Endodermal cell (in vitro differentiated cells): ENCODE results near the gene ITPRIPL2. TPM values are rescaled to one million over a fixed set of nuclear protein-coding genes. Genes with fewer than 3 reads are reported as not detected.

Source experiments
- DNase-seq: peaks from one replicate; pipeline ENCODE4 v3.0.0-alpha.2; 2017
- H3K27ac ChIP-seq: 2 replicates; pipeline ENCODE4 v1.5.1; 2013; ENCODE audit warnings: mild to moderate bottlenecking, low read depth, low read length, moderate library complexity
- H3K27me3 ChIP-seq: 2 replicates; pipeline ENCODE4 v1.6.1; 2013; ENCODE audit warnings: mild to moderate bottlenecking, low read length, moderate library complexity; ENCODE audit not compliant: insufficient read depth, control insufficient read depth, poor library complexity, severe bottlenecking
- H3K36me3 ChIP-seq: 2 replicates; pipeline ENCODE4 v1.7.0; 2013; ENCODE audit warnings: mild to moderate bottlenecking, low read length, moderate library complexity; ENCODE audit not compliant: control insufficient read depth, insufficient read depth
- H3K4me1 ChIP-seq: one replicate; pipeline ENCODE4 v1.7.0; 2013; ENCODE audit warnings: low read length; ENCODE audit not compliant: control insufficient read depth, insufficient read depth
- H3K4me3 ChIP-seq: 2 replicates; pipeline ENCODE4 v1.5.1; 2013; ENCODE audit warnings: mild to moderate bottlenecking, low read length, moderate library complexity
- H3K9ac ChIP-seq: 2 replicates; pipeline ENCODE4 v1.6.1; 2013; ENCODE audit warnings: mild to moderate bottlenecking, low read length, moderate library complexity; ENCODE audit not compliant: poor library complexity, severe bottlenecking; ENCODE audit errors: extremely low read depth
- H3K9me3 ChIP-seq: 2 replicates; pipeline ENCODE4 v1.6.1; 2013; ENCODE audit warnings: mild to moderate bottlenecking, low read length, moderate library complexity; ENCODE audit not compliant: control insufficient read depth
- H3K27ac Mint-ChIP-seq: 2 replicates; pipeline ENCODE4 v1.8.0; 2020; ENCODE audit warnings: mixed read lengths
- H3K27me3 Mint-ChIP-seq: 2 replicates; pipeline ENCODE4 v1.8.0; 2021; ENCODE audit warnings: mild to moderate bottlenecking, mixed read lengths; ENCODE audit not compliant: insufficient read depth
- H3K36me3 Mint-ChIP-seq: 2 replicates; pipeline ENCODE4 v1.8.0; 2020; ENCODE audit warnings: low read depth, mixed read lengths
- H3K4me1 Mint-ChIP-seq: 2 replicates; pipeline ENCODE4 v1.8.0; 2020; ENCODE audit warnings: mixed read lengths
- H3K4me3 Mint-ChIP-seq: 2 replicates; pipeline ENCODE4 v1.8.0; 2020; ENCODE audit warnings: mild to moderate bottlenecking, moderate library complexity, mixed read lengths
- H3K9me3 Mint-ChIP-seq: 2 replicates; pipeline ENCODE4 v1.8.0; 2020; ENCODE audit warnings: mild to moderate bottlenecking, mixed read lengths
- WGBS, 2 experiments: methylation state at CpG; one replicate each; pipeline versions ENCODE4 v1.1.5 to v1.1.7; 2013; ENCODE audit warnings: missing lambda C conversion rate in 2 of 2, mixed read lengths in 1 of 2; ENCODE audit not compliant: insufficient coverage in 1 of 2, insufficient read length in 1 of 2; 5-methylcytosine and 5-hydroxymethylcytosine counted together
- total RNA-seq, 2 donors: library from RNA; stranded (reverse); fragmentation: NEBNext Ultra II Directional in 1 of 2; extraction: Animal tissue kit (Norgen Biotek cat#: 25700) in 1 of 2; gene quantifications; 2 replicates in 1 of 2; 3 replicates in 1 of 2; pipeline ENCODE4 v1.2.1, GENCODE V29; 2021
- TF ChIP-seq, protein P1 (sequence below): fragments of 200-600 bp; sonication (generic); conservative IDR thresholded peaks from 2 replicates; pipeline ENCODE4 v1.5.0; 2021; ENCODE audit warnings: antibody characterized with exemption, mild to moderate bottlenecking

ITPRIPL2 gene
- total RNA-seq, 2 donors from 2014 or later: 13.4 to 19.3 TPM

DNA sequence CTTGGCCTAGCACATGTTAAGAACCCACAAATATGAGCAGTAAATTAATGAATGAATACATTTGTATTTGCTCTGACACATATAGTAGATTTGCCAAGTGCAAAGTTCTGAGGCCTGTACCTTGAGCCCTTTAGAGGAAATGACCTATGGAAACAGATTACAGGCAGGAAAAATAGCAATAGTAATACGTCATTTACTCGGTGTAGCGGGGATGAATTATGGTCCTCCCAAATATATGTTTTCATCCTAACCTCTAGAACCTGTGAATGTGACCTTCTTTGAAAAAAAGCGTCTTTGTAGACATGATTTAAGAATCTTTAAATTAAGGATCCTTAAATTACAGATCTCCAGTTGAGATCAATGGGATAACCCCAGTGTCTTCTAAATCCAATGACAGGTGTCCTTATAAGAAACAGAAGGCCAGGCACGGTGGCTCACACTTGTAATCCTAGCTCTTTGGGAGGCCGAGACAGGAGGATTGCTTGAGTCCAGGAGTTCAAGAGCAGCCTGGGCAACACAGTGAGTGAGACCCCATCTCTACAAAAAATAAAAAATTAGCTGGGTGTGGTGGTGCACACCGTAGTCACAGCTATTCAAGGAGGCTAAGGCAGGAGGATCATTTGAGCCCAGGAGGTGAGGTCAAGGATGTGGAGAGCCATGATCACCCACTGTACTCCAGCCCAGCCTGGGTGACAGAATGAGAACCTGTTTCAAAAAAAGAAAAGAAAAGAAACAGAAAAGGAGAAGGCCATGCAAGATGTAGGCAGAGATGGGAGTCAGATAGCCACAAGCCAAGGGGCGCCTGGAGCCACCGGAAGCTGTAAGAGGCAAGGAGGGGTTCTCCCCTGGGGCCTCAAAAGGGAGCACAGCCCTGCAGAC lies 5.1 kb upstream of the ITPRIPL2 start:
- H3K4me3 Mint-ChIP-seq: no peak overlapping the region
- H3K36me3 Mint-ChIP-seq: no peaks in the 10 kb centered on the region
- 95 to 98% methylated on average over 6 to 9 of the region's 9 CpGs for WGBS, 2 experiments
- H3K9me3 Mint-ChIP-seq: no peaks in the 10 kb centered on the region
- DNase-seq: no peak
- Histone ChIP-seq H3K27ac (no peak overlapping the region), H3K36me3 (no peaks in the 10 kb centered on the region), H3K27me3 (no peaks in the 10 kb centered on the region), H3K9me3 (no peaks in the 10 kb centered on the region), H3K4me3 (no peak overlapping the region), H3K4me1 (no peaks in the 10 kb centered on the region), H3K9ac (no peak overlapping the region)
- H3K27ac Mint-ChIP-seq: no peak overlapping the region
- H3K4me1 Mint-ChIP-seq: peaks cover 14% of the 10 kb centered on the region
- no peaks in the 10 kb centered on the region for H3K27me3 Mint-ChIP-seq
- TF ChIP-seq, protein P1, sequence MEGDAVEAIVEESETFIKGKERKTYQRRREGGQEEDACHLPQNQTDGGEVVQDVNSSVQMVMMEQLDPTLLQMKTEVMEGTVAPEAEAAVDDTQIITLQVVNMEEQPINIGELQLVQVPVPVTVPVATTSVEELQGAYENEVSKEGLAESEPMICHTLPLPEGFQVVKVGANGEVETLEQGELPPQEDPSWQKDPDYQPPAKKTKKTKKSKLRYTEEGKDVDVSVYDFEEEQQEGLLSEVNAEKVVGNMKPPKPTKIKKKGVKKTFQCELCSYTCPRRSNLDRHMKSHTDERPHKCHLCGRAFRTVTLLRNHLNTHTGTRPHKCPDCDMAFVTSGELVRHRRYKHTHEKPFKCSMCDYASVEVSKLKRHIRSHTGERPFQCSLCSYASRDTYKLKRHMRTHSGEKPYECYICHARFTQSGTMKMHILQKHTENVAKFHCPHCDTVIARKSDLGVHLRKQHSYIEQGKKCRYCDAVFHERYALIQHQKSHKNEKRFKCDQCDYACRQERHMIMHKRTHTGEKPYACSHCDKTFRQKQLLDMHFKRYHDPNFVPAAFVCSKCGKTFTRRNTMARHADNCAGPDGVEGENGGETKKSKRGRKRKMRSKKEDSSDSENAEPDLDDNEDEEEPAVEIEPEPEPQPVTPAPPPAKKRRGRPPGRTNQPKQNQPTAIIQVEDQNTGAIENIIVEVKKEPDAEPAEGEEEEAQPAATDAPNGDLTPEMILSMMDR: no peak

DNA sequence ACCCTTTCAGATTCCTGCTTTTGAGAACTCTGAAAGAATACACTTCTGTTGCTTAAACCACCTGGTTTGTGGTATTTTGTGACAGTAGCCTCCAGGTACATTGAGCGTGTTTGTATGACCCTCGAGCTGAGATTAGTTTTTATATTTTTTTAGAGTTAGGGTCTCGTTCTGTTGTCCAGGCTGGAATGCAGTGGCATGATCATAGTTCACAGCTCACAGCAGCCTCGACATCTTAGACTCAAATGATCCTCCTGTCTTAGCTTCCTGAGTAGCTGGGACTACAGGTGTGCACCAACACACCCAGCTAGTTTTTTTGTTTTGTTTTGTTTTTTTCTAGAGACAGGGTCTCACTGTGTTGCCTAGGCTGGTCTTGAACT lies 4.5 kb upstream of the ITPRIPL2 start:
- Histone ChIP-seq H3K4me1 (no peaks in the 10 kb centered on the region), H3K4me3 (no peak overlapping the region), H3K27ac (no peak overlapping the region), H3K9ac (no peak overlapping the region), H3K9me3 (no peaks in the 10 kb centered on the region), H3K36me3 (no peaks in the 10 kb centered on the region), H3K27me3 (no peaks in the 10 kb centered on the region)
- Mint-ChIP-seq H3K4me1 (peaks cover 14% of the 10 kb centered on the region), H3K27me3 (no peaks in the 10 kb centered on the region), H3K36me3 (no peaks in the 10 kb centered on the region), H3K27ac (no peak overlapping the region), H3K4me3 (no peak overlapping the region), H3K9me3 (no peaks in the 10 kb centered on the region)
- TF ChIP-seq, protein P1: no peak
- DNase-seq: no peak
- WGBS, 2 experiments: 87 to 93% methylated on average over 4 of the region's 4 CpGs

DNA sequence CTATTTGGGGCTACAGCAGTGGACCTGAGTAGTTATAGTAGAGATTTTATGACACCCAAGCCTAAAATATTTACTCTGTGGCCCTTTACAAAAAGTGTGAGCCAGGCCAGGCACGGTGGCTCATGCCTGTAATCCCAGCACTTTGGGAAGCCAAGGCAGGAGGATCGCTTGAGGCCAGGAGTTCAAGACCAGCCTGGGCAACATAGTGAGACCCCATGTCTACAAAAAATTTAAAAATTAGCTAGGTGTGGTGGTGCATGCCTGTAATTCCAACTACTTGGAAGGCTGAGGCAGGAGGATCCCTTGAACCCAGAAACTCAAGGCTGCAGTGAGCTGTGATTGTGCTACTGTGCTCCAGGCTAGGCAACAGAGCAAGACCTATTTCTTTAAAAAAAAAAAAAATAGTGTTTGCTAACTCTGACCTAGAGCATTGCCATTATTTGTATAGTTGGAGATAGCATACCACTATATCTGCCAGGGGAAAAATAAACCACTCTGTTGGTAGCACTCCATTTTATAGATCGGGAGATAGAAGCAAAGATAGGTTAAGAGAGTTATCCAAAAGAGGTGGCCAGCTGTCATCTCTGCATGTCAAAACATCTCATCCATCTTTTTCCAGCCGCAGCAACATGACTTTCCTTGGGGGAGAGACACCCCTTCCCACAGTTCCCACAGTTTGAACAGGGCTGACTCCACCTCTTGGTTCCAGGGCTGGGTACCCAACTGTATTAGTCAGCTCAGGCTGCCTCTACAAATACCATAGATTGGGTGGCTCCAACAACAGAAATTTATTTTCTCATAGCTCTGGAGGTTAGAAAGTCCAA lies 3.0 kb upstream of the ITPRIPL2 start:
- Histone ChIP-seq H3K27me3 (no peaks in the 10 kb centered on the region), H3K36me3 (peaks cover under 1% of the 10 kb centered on the region), H3K4me1 (peaks cover 2% of the 10 kb centered on the region), H3K9me3 (no peaks in the 10 kb centered on the region), H3K9ac (no peak overlapping the region), H3K27ac (no peak overlapping the region), H3K4me3 (no peak overlapping the region)
- H3K27me3 Mint-ChIP-seq: peaks cover 7% of the 10 kb centered on the region
- peaks cover 5% of the 10 kb centered on the region for H3K36me3 Mint-ChIP-seq
- DNase-seq: no peak
- TF ChIP-seq, protein P1: no peak
- H3K27ac Mint-ChIP-seq: no peak overlapping the region
- 94 to 100% methylated on average over 3 to 4 of the region's 4 CpGs for WGBS, 2 experiments
- no peak overlapping the region for H3K4me3 Mint-ChIP-seq
- peaks cover 7% of the 10 kb centered on the region for H3K4me1 Mint-ChIP-seq
- H3K9me3 Mint-ChIP-seq: no peaks in the 10 kb centered on the region
